Mesothelial cell of epicardium (in vitro differentiated cells): ENCODE measurements around the gene INSL3. TPM values are rescaled to one million over a fixed set of nuclear protein-coding genes. Genes with fewer than 3 reads are reported as not detected.

Experiments
- DNase-seq, 2 experiments: peaks; one replicate each; pipeline ENCODE4 v3.0.0; 2021; ENCODE audit warnings: low spot score in 2 of 2; ENCODE audit not compliant: unreplicated experiment in 2 of 2
- H3K27ac Mint-ChIP-seq: 2 replicates; pipeline ENCODE4 v1.8.0; 2021; ENCODE audit warnings: mixed read lengths
- H3K27me3 Mint-ChIP-seq: 2 replicates; pipeline ENCODE4 v1.8.0; 2021; ENCODE audit warnings: low read depth, mixed read lengths
- H3K36me3 Mint-ChIP-seq: 2 replicates; pipeline ENCODE4 v1.8.0; 2021; ENCODE audit warnings: mixed read lengths
- H3K4me1 Mint-ChIP-seq: 2 replicates; pipeline ENCODE4 v1.8.0; 2021; ENCODE audit warnings: mixed read lengths
- H3K4me3 Mint-ChIP-seq: 2 replicates; pipeline ENCODE4 v1.8.0; 2021; ENCODE audit warnings: mild to moderate bottlenecking, moderate library complexity, mixed read lengths
- H3K9me3 Mint-ChIP-seq: 2 replicates; pipeline ENCODE4 v1.8.0; 2021; ENCODE audit warnings: mixed read lengths
- CTCF ChIP-seq: fragments of 200-600 bp; sonication (generic); IDR thresholded peaks from one replicate; pipeline ENCODE4 v1.5.0; 2021; ENCODE audit warnings: antibody characterized with exemption; ENCODE audit not compliant: unreplicated experiment
- total RNA-seq: library from RNA; stranded (reverse); gene quantifications from 3 replicates; pipeline ENCODE4 v1.2.1, GENCODE V29; 2021

The INSL3 gene
- total RNA-seq, 1 donor from 2014 or later = 0.92 TPM

- Mint-ChIP-seq H3K4me3 (no peak overlapping the region), H3K36me3 (no peaks in the 10 kb centered on the region), H3K27ac (no peak overlapping the region), H3K27me3 (peaks cover 21% of the 10 kb centered on the region), H3K4me1 (no peaks in the 10 kb centered on the region), H3K9me3 (no peaks in the 10 kb centered on the region)
- no peak for DNase-seq
- TF ChIP-seq CTCF = no peak
Measured at GRCh38 chr19:17812099-17812498, 9.2 kb downstream of the INSL3 start.

DNA sequence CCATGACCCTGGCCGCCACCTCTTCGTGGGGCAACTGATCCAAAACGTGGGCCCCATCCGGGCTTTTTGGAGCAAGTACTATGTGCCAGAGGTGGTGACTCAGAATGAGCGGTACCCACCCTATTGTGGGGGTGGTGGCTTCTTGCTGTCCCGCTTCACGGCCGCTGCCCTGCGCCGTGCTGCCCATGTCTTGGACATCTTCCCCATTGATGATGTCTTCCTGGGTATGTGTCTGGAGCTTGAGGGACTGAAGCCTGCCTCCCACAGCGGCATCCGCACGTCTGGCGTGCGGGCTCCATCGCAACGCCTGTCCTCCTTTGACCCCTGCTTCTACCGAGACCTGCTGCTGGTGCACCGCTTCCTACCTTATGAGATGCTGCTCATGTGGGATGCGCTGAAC is 9.6 kb downstream of the INSL3 start:
- Mint-ChIP-seq H3K27ac (no peak overlapping the region), H3K4me1 (no peaks in the 10 kb centered on the region), H3K9me3 (no peaks in the 10 kb centered on the region), H3K4me3 (no peak overlapping the region), H3K36me3 (no peaks in the 10 kb centered on the region), H3K27me3 (peaks cover 21% of the 10 kb centered on the region)
- DNase-seq = no peak
- TF ChIP-seq CTCF = no peak

GRCh38 chr19:17811103-17811502 is 10.2 kb downstream of the INSL3 start:
- H3K9me3 Mint-ChIP-seq = no peaks in the 10 kb centered on the region
- no peak overlapping the region for H3K4me3 Mint-ChIP-seq
- DNase-seq = no peak
- no peaks in the 10 kb centered on the region for H3K36me3 Mint-ChIP-seq
- H3K27ac Mint-ChIP-seq = no peak overlapping the region
- no peak for TF ChIP-seq CTCF
- H3K4me1 Mint-ChIP-seq = no peaks in the 10 kb centered on the region
- H3K27me3 Mint-ChIP-seq = peaks cover 21% of the 10 kb centered on the region

DNA sequence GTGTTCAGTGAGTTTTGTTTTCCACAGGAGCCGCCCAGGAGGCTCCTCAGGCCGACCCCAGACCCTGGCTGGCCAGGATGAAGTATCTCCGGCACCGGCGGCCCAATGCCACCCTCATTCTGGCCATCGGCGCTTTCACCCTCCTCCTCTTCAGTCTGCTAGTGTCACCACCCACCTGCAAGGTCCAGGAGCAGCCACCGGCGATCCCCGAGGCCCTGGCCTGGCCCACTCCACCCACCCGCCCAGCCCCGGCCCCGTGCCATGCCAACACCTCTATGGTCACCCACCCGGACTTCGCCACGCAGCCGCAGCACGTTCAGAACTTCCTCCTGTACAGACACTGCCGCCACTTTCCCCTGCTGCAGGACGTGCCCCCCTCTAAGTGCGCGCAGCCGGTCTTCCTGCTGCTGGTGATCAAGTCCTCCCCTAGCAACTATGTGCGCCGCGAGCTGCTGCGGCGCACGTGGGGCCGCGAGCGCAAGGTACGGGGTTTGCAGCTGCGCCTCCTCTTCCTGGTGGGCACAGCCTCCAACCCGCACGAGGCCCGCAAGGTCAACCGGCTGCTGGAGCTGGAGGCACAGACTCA is 13.5 kb downstream of the INSL3 start:
- Mint-ChIP-seq H3K27me3 (peaks cover 34% of the 10 kb centered on the region), H3K27ac (no peak overlapping the region), H3K4me1 (no peaks in the 10 kb centered on the region), H3K36me3 (no peaks in the 10 kb centered on the region), H3K9me3 (no peaks in the 10 kb centered on the region), H3K4me3 (no peak overlapping the region)
- TF ChIP-seq CTCF = no peak
- DNase-seq = no peak

GRCh38 chr19:17806945-17807344 is 14.4 kb downstream of the INSL3 start:
- Mint-ChIP-seq H3K9me3 (no peaks in the 10 kb centered on the region), H3K4me1 (no peaks in the 10 kb centered on the region), H3K27ac (no peak overlapping the region), H3K36me3 (no peaks in the 10 kb centered on the region), H3K27me3 (peaks cover 30% of the 10 kb centered on the region), H3K4me3 (no peak overlapping the region)
- DNase-seq = no peak
- no peak for TF ChIP-seq CTCF

DNA sequence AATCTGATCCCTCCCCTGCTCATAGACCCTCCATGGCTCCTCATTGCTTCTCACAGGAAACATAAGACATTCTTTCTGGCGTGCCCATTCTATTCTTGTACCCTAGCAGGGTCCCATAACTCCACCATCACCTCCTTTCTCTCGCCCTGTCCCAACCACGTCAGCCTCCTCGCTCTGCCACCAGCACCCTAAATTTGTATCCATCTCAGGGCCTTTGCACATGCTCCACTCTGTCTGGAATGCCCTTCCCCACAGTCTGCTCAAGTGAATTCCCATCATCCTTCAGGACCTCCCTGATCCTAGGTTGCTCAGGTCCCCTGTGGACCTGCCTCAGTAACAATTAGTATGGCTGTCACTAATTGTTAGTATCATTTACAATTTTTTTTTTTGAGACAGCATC is 15.9 kb downstream of the INSL3 start:
- DNase-seq = no peak
- Mint-ChIP-seq H3K9me3 (no peaks in the 10 kb centered on the region), H3K4me1 (no peaks in the 10 kb centered on the region), H3K4me3 (no peak overlapping the region), H3K27ac (no peak overlapping the region), H3K36me3 (no peaks in the 10 kb centered on the region), H3K27me3 (peaks cover 30% of the 10 kb centered on the region)
- TF ChIP-seq CTCF = no peak
